Measurements from ENCODE around the gene DIS3.
"Not testable (repeated sequence)": the region's sequence is repeated elsewhere in the genome, so short reads cannot be mapped to it uniquely, and the experiment has no call there.

DIS3 gene, protein sequence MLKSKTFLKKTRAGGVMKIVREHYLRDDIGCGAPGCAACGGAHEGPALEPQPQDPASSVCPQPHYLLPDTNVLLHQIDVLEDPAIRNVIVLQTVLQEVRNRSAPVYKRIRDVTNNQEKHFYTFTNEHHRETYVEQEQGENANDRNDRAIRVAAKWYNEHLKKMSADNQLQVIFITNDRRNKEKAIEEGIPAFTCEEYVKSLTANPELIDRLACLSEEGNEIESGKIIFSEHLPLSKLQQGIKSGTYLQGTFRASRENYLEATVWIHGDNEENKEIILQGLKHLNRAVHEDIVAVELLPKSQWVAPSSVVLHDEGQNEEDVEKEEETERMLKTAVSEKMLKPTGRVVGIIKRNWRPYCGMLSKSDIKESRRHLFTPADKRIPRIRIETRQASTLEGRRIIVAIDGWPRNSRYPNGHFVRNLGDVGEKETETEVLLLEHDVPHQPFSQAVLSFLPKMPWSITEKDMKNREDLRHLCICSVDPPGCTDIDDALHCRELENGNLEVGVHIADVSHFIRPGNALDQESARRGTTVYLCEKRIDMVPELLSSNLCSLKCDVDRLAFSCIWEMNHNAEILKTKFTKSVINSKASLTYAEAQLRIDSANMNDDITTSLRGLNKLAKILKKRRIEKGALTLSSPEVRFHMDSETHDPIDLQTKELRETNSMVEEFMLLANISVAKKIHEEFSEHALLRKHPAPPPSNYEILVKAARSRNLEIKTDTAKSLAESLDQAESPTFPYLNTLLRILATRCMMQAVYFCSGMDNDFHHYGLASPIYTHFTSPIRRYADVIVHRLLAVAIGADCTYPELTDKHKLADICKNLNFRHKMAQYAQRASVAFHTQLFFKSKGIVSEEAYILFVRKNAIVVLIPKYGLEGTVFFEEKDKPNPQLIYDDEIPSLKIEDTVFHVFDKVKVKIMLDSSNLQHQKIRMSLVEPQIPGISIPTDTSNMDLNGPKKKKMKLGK

DNA sequence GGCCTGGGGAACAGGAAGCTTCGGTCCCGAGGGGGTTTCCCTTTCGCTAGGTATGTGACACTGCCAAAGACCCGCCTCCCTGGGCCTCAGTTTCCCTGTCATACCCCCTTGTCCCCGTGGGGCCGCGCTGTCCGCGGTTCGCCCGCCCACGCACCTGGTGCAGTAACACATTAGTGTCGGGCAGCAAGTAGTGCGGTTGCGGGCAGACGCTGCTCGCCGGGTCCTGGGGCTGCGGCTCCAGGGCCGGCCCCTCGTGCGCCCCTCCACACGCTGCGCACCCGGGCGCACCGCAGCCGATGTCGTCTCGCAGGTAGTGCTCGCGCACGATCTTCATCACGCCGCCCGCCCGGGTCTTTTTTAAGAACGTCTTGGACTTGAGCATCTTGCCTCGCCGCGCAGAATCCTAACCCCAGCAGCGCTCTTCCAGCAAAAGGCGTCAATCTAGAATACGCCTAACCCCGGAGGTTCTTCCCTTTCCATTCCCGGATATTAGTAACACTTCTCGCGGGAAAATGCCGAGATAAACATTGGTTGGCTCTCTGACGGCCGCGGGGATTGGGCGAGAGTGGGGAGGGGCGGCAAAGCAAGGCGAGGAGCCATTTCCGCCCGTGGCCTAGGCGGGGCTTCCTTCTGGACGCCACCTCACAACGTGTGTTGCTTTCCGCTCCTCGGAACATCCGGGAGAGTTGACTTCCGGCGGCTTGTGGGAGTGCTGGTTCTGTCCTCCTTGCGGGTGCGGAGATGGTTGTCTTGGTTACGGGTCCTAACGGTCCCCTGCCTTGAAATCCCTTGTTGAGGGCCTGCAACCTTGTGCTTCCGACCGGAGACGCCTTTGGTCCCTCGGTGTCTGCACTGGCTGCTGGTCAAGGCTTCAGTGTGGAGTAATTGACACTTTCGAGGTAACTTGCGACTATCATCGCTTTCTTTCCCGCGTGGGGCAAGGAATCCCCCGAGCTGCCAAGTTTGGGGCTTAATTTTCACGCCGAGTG lies at the start of gene DIS3, which contains the start of gene PIBF1:
DIS3 (minus strand) TSS at position 450 of the 989 bp plus-strand sequence; CDS start at position 382, 68 bp downstream.
PIBF1 (plus strand) TSS at position 683 of the 989 bp plus-strand sequence. CDS start 1,337 bp downstream, outside the sequence.
- DNase-seq (ENCODE audit: low spot score) = peak; percentile 100

DNA sequence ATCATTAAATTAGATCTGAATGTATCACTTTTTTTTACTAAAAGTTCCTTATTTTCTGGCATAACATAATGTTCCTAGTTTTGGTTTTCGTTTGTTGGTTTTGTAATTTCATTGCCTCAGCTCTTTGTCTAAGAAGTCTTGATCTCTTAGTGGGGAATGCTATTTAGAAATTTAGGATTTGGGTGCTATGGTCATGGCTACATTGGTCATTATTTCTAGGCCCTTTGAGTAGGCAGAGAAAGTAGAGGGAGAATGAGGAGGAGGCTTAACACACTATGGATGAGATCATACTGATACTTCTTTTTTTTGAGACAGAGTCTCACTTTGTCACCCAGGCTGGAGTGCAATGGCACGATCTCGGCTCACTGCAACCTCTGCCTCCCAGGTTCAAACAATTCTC lies 42.0 kb upstream of the DIS3 start:
- no peak for DNase-seq (ENCODE audit: low spot score)

DNA sequence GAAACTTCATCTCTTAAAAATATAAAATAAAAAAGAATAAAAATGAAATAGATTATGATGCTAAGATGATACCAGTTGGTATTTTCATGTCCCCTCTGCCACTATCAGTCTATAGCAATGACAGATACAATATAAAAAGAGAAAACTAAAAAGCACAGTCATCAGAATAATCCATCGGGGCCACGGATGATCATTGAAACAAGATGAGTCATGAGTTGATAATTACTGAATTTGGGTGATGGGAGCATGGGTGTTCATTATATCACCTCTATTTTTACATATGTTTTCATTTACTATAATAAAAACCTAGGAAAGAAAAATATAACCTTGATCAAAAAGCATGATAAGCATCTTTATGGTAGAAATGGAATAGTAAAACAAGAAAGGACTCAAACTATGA lies 41.4 kb upstream of the DIS3 start:
- no peak for DNase-seq (ENCODE audit: low spot score)

DNA sequence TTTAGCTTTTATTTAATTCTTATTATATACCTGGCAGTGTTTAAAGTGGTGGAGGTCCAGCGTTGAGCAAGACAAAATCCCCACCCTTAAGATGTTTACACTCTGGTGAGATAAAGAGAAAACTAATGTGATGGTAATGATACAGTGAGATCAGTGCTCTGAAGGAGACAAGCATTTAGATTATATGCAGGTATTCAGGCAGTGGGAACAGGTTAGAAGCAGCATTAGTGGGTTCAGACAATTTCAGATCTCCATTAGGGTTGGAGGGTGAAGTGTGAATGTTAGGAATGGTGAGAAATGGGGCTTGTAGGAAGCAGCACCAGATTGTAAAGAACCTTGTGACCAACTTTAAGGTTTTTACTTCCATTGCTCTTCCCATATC lies 39.2 kb upstream of the DIS3 start:
- DNase-seq (ENCODE audit: low spot score) = no peak

DNA sequence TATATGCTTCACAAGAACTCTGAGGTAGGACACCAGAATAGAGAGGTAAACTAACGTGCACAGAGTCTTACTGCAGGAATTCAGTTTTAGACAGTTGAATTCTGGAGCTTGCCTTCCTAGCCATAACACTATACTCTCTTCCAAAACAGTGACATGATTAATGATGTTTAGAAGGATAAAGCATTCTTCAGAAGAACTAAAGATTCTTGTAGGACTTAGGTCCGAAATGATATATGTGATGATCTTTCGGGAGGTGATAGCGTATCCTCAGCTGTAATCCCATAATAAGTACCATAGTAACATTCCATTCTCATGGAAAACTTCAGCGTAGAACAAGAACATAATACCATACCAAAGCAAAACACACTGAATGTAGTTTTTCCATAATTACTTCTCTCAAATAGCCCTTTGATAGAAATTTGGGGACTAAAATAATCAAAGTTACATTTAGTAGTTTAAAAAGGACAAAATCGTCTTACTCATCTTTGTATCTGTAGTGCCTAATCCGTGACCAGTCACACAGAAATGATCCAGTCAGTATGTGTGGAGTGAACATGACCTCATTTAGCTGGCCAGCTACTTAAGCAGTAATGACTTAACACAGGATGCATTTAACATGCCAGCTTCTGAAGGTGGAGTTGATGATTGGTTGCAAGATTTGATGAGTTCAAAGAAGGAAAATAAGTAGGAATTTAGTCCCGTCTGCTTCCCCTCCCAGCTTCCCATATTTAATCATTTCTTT lies 38.6 kb upstream of the DIS3 start:
- no peak for DNase-seq (ENCODE audit: low spot score)

DNA sequence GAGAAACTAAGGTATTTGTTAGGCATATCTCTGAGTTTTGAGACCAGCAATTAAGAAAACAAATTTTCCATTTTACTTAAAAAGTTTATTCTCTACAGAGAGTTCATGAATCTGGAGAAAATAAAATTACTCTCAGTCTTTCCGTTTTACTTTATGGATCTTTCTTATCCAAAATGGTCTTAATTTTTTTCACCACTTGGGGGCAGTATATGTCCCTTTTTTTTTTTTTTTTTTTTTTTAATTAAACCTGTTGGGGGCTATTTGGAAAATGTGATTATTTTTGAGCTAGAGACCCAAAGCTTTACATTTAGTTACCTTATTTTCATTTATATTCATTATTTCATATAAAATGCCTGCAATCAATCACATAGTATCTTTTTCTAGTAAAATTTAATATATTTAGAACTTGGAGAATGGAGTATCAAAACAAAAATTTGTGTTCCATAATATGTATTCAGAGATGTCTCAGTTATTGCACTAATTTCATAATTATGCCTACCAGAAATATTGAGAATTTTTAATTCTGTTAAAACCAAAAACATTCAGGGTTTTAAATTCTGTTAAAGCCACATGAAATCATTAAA lies 27.3 kb upstream of the DIS3 start:
- DNase-seq (ENCODE audit: low spot score) = peak; percentile 70

DNA sequence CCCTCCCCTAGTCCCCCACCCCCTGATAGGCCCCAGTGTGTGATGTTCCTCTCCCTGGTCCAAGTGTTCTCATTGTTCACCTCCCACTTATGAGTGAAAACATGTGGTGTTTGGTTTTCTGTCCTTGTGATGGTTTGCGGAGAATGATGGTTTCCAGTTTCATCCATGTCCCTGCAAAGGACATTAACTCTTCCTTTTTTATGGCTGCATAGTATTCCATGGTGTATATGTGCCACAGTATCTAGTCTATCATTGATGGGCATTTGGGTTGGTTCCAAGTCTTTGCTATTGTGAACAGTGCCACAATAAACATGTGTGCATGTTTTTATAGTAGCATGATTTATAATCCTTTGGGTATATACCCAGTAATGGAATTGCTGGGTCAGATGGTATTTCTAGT lies 24.8 kb upstream of the DIS3 start:
- DNase-seq (ENCODE audit: low spot score) = not testable (repeated sequence)

DNA sequence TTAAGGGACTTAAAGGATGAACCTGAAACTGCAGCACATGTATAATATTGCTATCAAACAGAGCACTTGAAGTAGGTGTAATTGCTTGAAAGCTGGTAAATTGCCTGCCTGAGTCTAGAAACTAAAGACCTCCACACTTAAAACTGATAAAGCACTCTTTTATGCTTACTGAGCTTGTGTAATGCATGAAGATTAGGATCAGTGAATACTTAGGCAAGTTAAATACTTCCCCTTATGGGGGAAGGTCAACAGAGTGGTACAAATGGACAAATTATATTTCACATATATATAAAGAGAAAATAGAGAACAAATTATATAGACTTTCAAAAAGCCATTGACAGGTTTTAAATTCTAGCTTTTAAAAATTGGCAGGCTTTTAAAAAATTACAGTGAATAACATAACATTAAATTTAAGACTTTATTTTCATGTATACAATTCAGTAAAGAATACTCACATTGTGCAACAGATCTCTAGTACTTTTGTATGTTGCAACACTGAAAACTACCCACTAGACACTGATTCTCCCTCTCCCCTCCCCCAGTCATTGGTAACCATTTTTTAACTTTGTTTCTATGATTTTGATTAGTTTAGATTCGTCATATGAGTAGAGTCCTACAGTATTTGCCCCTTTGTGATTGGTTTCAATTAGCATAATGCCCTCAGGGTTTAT lies 24.1 kb upstream of the DIS3 start:
- DNase-seq (ENCODE audit: low spot score) = no peak

DNA sequence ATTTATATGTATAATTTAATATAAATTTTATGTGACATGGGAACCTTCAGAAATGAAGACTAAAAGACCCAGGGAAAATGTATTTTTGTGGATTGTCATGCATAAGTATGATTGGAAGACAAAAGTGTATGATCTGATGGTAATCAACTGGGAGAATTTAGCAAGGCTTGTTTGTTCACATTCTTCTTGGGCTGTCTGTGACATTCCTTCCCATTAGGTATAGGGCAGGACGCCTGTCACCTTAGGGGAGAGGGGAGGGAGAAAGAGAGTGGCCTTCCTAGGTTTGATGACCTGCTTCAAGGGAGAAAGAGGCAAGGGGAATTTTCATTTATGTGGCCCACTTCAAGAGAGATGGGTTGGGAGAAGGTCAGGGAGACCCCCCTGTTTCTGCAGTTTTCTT lies 22.6 kb upstream of the DIS3 start:
- no peak for DNase-seq (ENCODE audit: low spot score)

DNA sequence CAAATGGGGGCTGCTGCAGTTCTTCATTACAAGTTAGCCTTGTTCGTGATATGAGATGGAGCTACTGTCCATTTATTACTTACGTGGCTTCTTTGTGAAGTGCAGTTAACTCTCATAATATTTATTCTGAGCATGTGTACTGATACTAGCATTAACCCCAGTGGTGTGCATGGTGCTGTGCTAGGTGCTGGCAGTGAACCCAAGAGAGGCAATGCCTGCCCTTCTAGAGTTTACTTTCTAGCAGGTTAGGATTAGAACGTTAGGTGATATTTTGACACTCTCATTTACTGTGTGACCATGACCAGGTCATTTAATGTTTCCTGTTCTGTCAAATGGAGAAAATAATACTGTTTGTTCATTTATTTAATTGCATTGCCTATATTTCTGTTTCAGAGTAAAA lies 17.1 kb upstream of the DIS3 start:
- no peak for DNase-seq (ENCODE audit: low spot score)

DNA sequence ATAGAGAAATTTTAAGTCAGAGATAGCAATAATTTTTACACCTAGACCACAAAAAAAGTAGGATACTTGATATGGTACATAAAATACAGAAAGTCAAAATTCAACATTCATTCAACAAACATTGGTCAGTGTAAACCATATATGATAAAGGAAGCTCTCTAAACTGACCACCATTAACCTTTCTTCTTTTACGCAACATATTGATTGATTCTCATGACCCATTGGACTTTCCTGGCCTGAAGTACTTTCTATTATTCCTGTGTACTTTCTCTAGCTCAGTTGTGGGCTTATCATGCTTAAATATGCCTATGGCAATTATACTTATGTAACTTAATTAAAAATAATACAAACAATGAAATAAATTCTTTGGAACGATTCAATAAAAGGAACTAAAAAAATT lies 10.9 kb upstream of the DIS3 start:
- DNase-seq (ENCODE audit: low spot score) = no peak

DNA sequence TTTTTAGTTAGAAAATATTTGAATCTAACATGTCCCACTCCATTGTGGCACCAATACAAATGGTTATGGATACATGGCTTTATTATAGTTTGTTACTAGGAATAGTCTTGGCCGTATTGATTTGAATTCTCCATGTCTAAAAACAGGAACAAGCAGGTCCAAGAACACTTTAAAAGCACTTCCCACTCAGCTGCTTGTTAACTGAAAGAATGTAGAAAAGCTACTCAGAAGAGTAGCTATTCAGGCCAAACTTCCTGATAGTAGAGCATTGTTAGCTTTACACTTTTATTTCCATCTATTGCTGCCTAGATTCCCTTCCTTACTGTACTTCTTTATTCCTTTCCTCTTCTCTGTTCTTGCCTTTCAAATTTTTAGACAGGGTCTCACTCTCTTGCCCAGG lies 7.1 kb upstream of the DIS3 start:
- no peak for DNase-seq (ENCODE audit: low spot score)

DNA sequence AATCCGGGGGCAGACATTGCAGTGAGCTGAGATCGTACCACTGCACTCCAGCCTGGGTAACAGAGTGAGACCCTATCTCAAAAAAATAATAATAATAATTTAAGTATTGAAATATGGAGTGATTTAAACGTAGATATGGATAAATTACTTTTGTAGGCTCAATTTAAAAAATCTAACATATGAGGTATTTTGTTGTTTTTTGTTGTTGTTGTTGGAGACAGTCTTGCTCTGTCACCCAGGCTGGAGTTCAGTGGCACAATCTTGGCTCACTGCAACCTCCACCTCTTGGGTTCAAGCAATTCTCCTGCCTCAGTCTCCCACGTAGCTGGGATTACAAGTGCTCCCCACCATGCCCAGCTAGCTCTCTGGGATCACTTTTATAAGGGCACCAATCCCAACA lies 3.0 kb upstream of the DIS3 start:
- DNase-seq (ENCODE audit: low spot score) = not testable (repeated sequence)

DNA sequence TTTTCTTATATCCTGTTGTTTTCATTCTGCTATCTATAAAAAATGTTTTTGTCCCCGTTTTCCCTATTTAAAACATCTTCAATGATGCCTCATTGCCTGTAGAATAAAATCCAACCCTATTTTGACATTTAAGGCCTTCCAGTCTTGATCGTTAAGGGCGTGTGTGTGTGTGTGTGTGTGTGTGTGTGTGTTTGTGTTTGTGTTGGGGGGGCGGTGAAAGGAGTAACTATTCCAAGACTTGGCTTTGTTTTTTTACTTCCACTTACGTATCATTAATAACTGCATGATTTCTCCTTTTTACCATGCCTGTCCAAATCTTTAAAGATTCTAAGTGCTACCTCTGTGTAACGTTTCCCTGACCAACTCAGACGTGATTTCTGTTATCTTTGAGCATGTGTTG lies 1.0 kb upstream of the DIS3 start:
- DNase-seq (ENCODE audit: low spot score) = peak; percentile 38

DNA sequence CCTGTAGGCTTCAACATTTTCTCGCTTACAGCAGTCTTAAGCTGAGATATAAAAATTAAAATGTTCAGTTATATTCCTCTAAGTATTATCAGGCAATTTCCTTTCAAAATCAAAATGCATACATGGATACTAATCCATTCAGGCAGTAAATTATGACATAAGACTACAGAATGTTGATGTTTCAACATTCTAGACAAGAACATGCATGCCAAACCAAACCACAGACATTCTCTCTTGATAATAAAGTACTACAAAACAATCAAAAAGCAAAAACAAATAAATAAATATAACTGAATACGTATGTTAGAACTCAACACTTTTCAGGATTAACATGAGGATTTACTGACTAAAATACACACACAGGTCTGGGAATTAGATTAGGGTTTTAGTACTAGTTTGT lies 7.7 kb downstream of the DIS3 start:
- DNase-seq (ENCODE audit: low spot score) = no peak

DNA sequence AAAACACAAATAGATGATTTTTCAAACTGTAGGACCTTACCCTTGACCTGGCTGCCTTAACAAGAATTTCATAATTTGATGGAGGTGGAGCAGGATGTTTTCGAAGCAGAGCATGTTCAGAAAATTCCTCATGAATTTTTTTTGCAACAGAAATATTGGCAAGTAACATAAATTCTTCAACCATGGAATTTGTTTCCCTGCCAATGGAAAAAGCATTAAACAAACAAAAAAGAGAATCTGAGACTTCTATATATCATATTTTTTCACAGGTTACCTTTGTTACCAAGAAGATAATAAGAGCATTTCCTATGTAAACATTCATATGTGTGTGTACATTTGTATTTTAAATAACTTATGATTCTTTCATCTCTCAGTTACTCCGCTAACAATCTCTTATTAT lies 18.3 kb downstream of the DIS3 start:
- no peak for DNase-seq (ENCODE audit: low spot score)

DNA sequence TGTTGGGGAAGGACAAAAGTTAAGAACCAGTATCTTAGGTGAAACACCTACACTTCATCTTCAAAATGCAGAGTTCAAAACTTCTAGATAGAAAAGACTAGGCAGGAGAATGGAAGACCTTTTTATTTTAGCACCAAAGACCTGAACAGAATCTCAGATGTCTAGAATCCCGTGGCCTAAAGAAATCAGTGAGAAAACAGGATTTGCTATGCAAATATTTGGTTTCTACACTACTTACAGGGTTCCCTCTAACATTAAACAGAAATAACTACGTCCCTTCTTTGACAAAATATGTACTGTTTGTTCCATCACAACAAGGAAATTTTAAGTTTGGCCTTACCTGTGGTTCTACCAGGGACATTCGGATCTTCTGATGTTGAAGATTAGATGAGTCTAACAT lies 21.5 kb downstream of the DIS3 start:
- no peak for DNase-seq (ENCODE audit: low spot score)

DNA sequence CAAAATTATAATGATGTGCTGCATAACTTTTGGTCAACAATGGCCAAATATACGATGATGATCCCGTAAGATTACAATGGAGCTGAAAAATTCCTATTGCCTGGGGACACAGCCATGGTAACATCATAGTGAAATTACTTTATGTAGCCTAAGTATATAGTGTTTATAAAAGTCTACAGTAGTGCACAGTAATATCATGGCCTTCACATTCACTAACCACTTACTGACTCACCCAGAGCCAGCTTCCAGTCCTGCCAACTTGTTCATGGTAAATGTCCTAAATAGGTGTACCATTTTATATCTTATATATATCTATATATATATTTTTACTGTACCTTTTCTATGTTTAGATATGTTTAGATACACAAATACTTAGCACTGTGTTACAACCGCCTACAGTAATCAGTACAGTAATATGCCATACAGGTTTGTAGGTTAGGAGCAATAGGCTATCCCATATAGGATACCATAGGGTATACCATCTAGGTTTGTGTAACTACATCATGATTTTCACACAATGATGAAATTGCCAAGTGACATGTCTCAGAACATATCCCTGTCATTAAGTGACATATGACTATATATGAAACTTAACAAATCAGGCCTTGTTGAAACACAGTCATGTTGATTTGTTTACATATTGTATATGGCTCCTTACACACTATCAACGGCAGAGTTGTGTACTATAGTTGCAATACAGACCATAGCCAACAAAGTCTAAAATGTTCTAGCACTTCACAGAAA lies 23.7 kb downstream of the DIS3 start:
- DNase-seq (ENCODE audit: low spot score) = no peak

DNA sequence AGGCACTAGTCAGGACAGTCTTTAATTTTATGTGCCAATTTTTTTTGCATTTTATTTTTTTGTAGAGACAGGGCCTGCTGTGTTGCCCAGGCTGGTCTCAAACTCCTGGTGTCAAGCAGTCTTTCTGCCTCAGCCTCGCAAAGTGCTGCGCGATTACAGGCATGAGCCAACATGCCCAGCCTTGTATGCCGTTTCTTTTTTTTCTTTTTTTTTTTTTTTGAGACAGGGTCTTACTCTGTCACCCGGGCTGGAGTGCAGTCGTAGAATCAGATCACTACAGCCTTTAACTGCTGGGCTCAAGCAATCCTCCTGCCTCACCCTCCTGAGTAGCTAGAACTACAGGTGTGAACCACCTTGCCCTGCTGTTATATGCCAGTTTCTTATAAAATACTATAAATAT lies 27.6 kb downstream of the DIS3 start:
- no peak for DNase-seq (ENCODE audit: low spot score)

Data from NAMALWA (cell line).